IMR-90 (cell line): ENCODE measurements around the gene ZNF563. TPM values are rescaled to one million over a fixed set of nuclear protein-coding genes. Genes with fewer than 3 reads are reported as not detected.

Source experiments
- ATAC-seq: fragments of 200-7000 bp; cut with Tn5 transposase; 2 replicates; pipeline ENCODE4 v1.9.1; 2020; ENCODE audit warnings: low read depth, mild to moderate bottlenecking, moderate library complexity
- BruUV-seq: library from RNA; stranded (reverse); fragments of 400-500 nt; replicated peaks from 2 replicates; lab custom pipeline; 2021; lab: Mats Ljungman, UMichigan
- CTCF ChIA-PET: fragments of 300-600 bp; formaldehyde crosslinking; extraction: SDS; loops from one replicate; lab custom pipeline; 2021; ENCODE audit warnings: antibody characterized with exemption; lab: Yijun Ruan, JAX
- POLR2A ChIA-PET: fragments of 300-600 bp; sonication (Branson Sonifier 250); formaldehyde crosslinking; loops from one replicate; lab custom pipeline; 2022; ENCODE audit warnings: antibody characterized with exemption; ENCODE audit not compliant: unreplicated experiment; lab: Charles Lee
- DNase-seq: peaks from one replicate; pipeline ENCODE4 v3.0.0; 2013
- H2AFZ ChIP-seq: replicated peaks from 2 replicates; pipeline ENCODE3; 2013; ENCODE audit warnings: low read length, mild to moderate bottlenecking; ENCODE audit not compliant: poor library complexity
- H2AK5ac ChIP-seq: 2 replicates; pipeline ENCODE4 v1.6.1; 2013; ENCODE audit warnings: low read depth, low read length, inconsistent platforms
- H2AK9ac ChIP-seq: replicated peaks from 2 replicates; pipeline ENCODE3; 2013; ENCODE audit warnings: mild to moderate bottlenecking, low read depth, low read length, moderate library complexity; ENCODE audit not compliant: poor library complexity
- H2BK120ac ChIP-seq: 2 replicates; pipeline ENCODE4 v1.6.1; 2013; ENCODE audit warnings: low read depth, low read length, inconsistent platforms
- H2BK15ac ChIP-seq: 3 replicates; pipeline ENCODE4 v1.6.1; 2013; ENCODE audit warnings: low read depth, low read length, inconsistent platforms
- H2BK20ac ChIP-seq: 2 replicates; pipeline ENCODE4 v1.6.1; 2013; ENCODE audit warnings: low read depth, mild to moderate bottlenecking, inconsistent platforms, low read length, moderate library complexity
- H2BK5ac ChIP-seq: 2 replicates; pipeline ENCODE4 v1.6.1; 2013; ENCODE audit warnings: mild to moderate bottlenecking, low read depth, low read length, inconsistent platforms; ENCODE audit not compliant: poor library complexity, severe bottlenecking
- H3K14ac ChIP-seq: replicated peaks from 2 replicates; pipeline ENCODE4 v1.6.1; 2013; ENCODE audit warnings: low read depth, low read length, inconsistent platforms
- H3K18ac ChIP-seq: 2 replicates; pipeline ENCODE4 v1.6.1; 2013; ENCODE audit warnings: low read depth, low read length, control low read depth
- H3K23ac ChIP-seq: 2 replicates; pipeline ENCODE4 v1.6.1; 2013; ENCODE audit warnings: low read depth, low read length, inconsistent platforms
- H3K27ac ChIP-seq: 2 replicates; pipeline ENCODE4 v1.5.1; 2013; ENCODE audit warnings: mild to moderate bottlenecking, control low read depth, low read length; ENCODE audit not compliant: insufficient read depth
- H3K27me3 ChIP-seq: 2 replicates; pipeline ENCODE4 v1.6.1; 2013; ENCODE audit warnings: low read length; ENCODE audit not compliant: control insufficient read depth, insufficient read depth
- H3K36me3 ChIP-seq: 2 replicates; pipeline ENCODE4 v1.6.1; 2013; ENCODE audit warnings: low read length, mixed read lengths; ENCODE audit not compliant: control insufficient read depth, insufficient read depth
- H3K4ac ChIP-seq: 2 replicates; pipeline ENCODE4 v1.6.1; 2013; ENCODE audit warnings: low read depth, low read length, inconsistent platforms
- H3K4me1 ChIP-seq: 2 replicates; pipeline ENCODE4 v1.6.1; 2013; ENCODE audit warnings: low read length, mixed read lengths; ENCODE audit not compliant: control insufficient read depth, insufficient read depth
- H3K4me2 ChIP-seq: 2 replicates; pipeline ENCODE4 v1.6.1; 2013; ENCODE audit warnings: low read depth, mild to moderate bottlenecking, control low read depth, low read length, moderate library complexity
- H3K4me3 ChIP-seq: 2 replicates; pipeline ENCODE4 v1.5.1; 2013; ENCODE audit warnings: low read depth, mild to moderate bottlenecking, control low read depth, low read length, moderate library complexity; ENCODE audit not compliant: insufficient read depth
- H3K56ac ChIP-seq: 2 replicates; pipeline ENCODE4 v1.6.1; 2013; ENCODE audit warnings: low read length, inconsistent platforms; ENCODE audit not compliant: insufficient read depth; ENCODE audit errors: extremely low read depth
- H3K79me1 ChIP-seq, 2 experiments: 2 replicates each; pipeline ENCODE4 v1.6.1; 2013; ENCODE audit warnings: low read length in 2 of 2, inconsistent platforms in 1 of 2, low read depth in 1 of 2
- H3K9ac ChIP-seq: 2 replicates; pipeline ENCODE4 v1.6.1; 2013; ENCODE audit warnings: low read depth, low read length, control low read depth
- H3K9me1 ChIP-seq: 2 replicates; pipeline ENCODE4 v1.6.1; 2013; ENCODE audit warnings: low read length, inconsistent platforms; ENCODE audit not compliant: insufficient read depth
- H3K9me3 ChIP-seq: 2 replicates; pipeline ENCODE4 v1.6.1; 2013; ENCODE audit warnings: low read length; ENCODE audit not compliant: control insufficient read depth, insufficient read depth
- H4K20me1 ChIP-seq: 2 replicates; pipeline ENCODE4 v1.6.1; 2013; ENCODE audit warnings: low read length, inconsistent platforms; ENCODE audit not compliant: insufficient read depth
- H4K5ac ChIP-seq: 2 replicates; pipeline ENCODE4 v1.6.1; 2013; ENCODE audit warnings: mild to moderate bottlenecking, low read depth, low read length, control low read depth
- H4K8ac ChIP-seq, 2 experiments: 2 replicates each; pipeline ENCODE4 v1.6.1; 2013; ENCODE audit warnings: low read depth in 2 of 2, low read length in 2 of 2, control low read depth in 1 of 2, inconsistent platforms in 1 of 2
- H4K91ac ChIP-seq: 2 replicates; pipeline ENCODE4 v1.6.1; 2013; ENCODE audit warnings: low read depth, low read length, inconsistent platforms; ENCODE audit not compliant: insufficient read depth
- BHLHE40 ChIP-seq: fragments of 150-350 bp; IDR thresholded peaks from 2 replicates; pipeline ENCODE4 v1.6.1; 2016; ENCODE audit warnings: mild to moderate bottlenecking, low read depth, low read length
- CEBPB ChIP-seq: IDR thresholded peaks from 2 replicates; pipeline ENCODE4 v1.6.1; 2012; ENCODE audit warnings: low read depth, low read length, improper control_type of control experiment
- CHD1 ChIP-seq: IDR thresholded peaks from 2 replicates; pipeline ENCODE4 v1.6.1; 2012; ENCODE audit warnings: low read depth, low read length, improper control_type of control experiment
- CTCF ChIP-seq: conservative IDR thresholded peaks from 2 replicates; pipeline ENCODE4 v1.5.1; 2012; ENCODE audit warnings: mild to moderate bottlenecking, low read depth, low read length, improper control_type of control experiment
- MXI1 ChIP-seq: IDR thresholded peaks from 2 replicates; pipeline ENCODE4 v1.6.1; 2012; ENCODE audit warnings: low read depth, mild to moderate bottlenecking, low read length, moderate library complexity, borderline replicate concordance
- NFE2L2 ChIP-seq: fragments of 150-350 bp; IDR thresholded peaks from 2 replicates; pipeline ENCODE4 v1.6.1; 2016; ENCODE audit warnings: low read depth, mild to moderate bottlenecking, low read length
- POLR2A ChIP-seq: IDR thresholded peaks from 2 replicates; pipeline ENCODE4 v1.6.1; 2012; ENCODE audit warnings: mild to moderate bottlenecking, low read depth, low read length
- RCOR1 ChIP-seq: IDR thresholded peaks from 2 replicates; pipeline ENCODE4 v1.6.1; 2012; ENCODE audit warnings: mild to moderate bottlenecking, low read length, improper control_type of control experiment; ENCODE audit not compliant: insufficient replicate concordance
- SMC3 ChIP-seq: fragments of 150-350 bp; IDR thresholded peaks from 2 replicates; pipeline ENCODE4 v1.6.1; 2016; ENCODE audit warnings: low read depth, mild to moderate bottlenecking, antibody characterized with exemption, low read length, moderate library complexity
- WGBS, 2 experiments: methylation state at CpG; one replicate each; pipeline versions ENCODE4 v1.1.5 to v1.1.7; 2013; ENCODE audit warnings: missing lambda C conversion rate in 2 of 2; ENCODE audit not compliant: insufficient read length in 1 of 2; ENCODE audit errors: extremely low coverage in 2 of 2; 5-methylcytosine and 5-hydroxymethylcytosine counted together
- dilution Hi-C: fragments of 300-500 bp; cut with HindIII; formaldehyde crosslinking; loops from one replicate; pipeline ENCODE4 v1.14.3; 2018; ENCODE audit warnings: low sequenced_read_pairs; ENCODE audit not compliant: unreplicated experiment
- in situ Hi-C: fragments of 300-500 bp; cut with MboI; formaldehyde crosslinking; loops from 3 replicates; pipeline ENCODE4 v1.14.3; 2019; ENCODE audit warnings: low sequenced_read_pairs, inconsistent platforms, mixed read lengths
- intact Hi-C: fragments of 100-400 bp; cut with micrococcal nuclease; formaldehyde crosslinking; loops from 2 replicates; pipeline ENCODE4 v1.10.0; 2022
- polyA plus RNA-seq, 3 experiments: library from polyadenylated mRNA; depleted of rRNA; stranded (reverse); fragments of >200 nt; gene quantifications; 2 replicates each; pipeline ENCODE4 v1.2.3, GENCODE V29; 2012; ENCODE audit warnings: low replicate concordance in 1 of 3
- total RNA-seq: library from RNA; depleted of rRNA; stranded (reverse); fragments of >200 nt; gene quantifications from 2 replicates; pipeline ENCODE4 v1.2.3, GENCODE V29; 2012
- TF ChIP-seq, protein P1 (sequence below): fragments of 150-350 bp; IDR thresholded peaks from 2 replicates; pipeline ENCODE4 v1.6.1; 2017; ENCODE audit warnings: mild to moderate bottlenecking, antibody characterized with exemption, low read length, low read depth

The ZNF563 gene
- total and polyA plus RNA-seq, 2 of the 4 experiments (the other 2 are of a cell fraction) = 1.3 to 2.0 TPM

- Histone ChIP-seq H3K4me1 (no peaks in the 10 kb centered on the region), H3K14ac (peak overlapping the region; percentile 30; the same call in 1 of the 2 replicates), H4K20me1 (no peaks in the 10 kb centered on the region), H3K9me3 (peaks cover 21% of the 10 kb centered on the region), H3K9me1 (no peaks in the 10 kb centered on the region), H2BK5ac (no peak overlapping the region), H2BK120ac (no peak overlapping the region), H3K4me2 (peak overlapping the region; percentile 86), H3K18ac (no peak overlapping the region), H4K91ac (no peak overlapping the region), H4K5ac (no peak overlapping the region), H2AK5ac (no peak overlapping the region), H3K27me3 (no peaks in the 10 kb centered on the region), H3K9ac (no peak overlapping the region), H3K4ac (no peak overlapping the region), H3K79me1 (no peaks in the 10 kb centered on the region), H4K8ac (no peak overlapping the region), H2BK20ac (no peak overlapping the region), H3K36me3 (peaks cover 10% of the 10 kb centered on the region), H3K56ac (no peak overlapping the region), H3K4me3 (peak overlapping the region; percentile 25; the same call in 1 of the 2 replicates), H2BK15ac (no peak overlapping the region), H3K27ac (no peak overlapping the region), H3K23ac (no peak overlapping the region), H2AK9ac (peak overlapping the region; percentile 40), H2AFZ (no peak overlapping the region)
- TF ChIP-seq CTCF (no peak), POLR2A (no peak), CEBPB (no peak), NFE2L2 (no peak), MXI1 (no peak), CHD1 (no peak), SMC3 (no peak), BHLHE40 (no peak), RCOR1 (no peak)
- TF ChIP-seq, protein P1, sequence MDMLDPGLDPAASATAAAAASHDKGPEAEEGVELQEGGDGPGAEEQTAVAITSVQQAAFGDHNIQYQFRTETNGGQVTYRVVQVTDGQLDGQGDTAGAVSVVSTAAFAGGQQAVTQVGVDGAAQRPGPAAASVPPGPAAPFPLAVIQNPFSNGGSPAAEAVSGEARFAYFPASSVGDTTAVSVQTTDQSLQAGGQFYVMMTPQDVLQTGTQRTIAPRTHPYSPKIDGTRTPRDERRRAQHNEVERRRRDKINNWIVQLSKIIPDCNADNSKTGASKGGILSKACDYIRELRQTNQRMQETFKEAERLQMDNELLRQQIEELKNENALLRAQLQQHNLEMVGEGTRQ = no peak
- ChIA-PET POLR2A (interaction anchor here (0.6 kb wide), 2 partner anchors 16 to 336 kb away, joined by 7 to 8 read pairs; no protein-coding TSS in a partner anchor), CTCF (no interaction called here)
- BruUV-seq = no TSS peak
- no peak for DNase-seq
- intact Hi-C loops (no loop called here), dilution Hi-C loops (no loop called here), in situ Hi-C loops (loop anchor here (10.0 kb wide), 1 partner anchor 80 kb away; no protein-coding TSS in a partner anchor)
- WGBS, 2 experiments = no CpG with 5 or more reads among the region's 7 CpGs
- no peak for ATAC-seq
Measured at GRCh38 chr19:12314553-12314952, 18.9 kb downstream of the ZNF563 start.
